ENCODE data around the gene HYAL1.
"Not testable (repeated sequence)": the region's sequence is repeated elsewhere in the genome, so short reads cannot be mapped to it uniquely, and the experiment has no call there.

Gene HYAL1

DNA sequence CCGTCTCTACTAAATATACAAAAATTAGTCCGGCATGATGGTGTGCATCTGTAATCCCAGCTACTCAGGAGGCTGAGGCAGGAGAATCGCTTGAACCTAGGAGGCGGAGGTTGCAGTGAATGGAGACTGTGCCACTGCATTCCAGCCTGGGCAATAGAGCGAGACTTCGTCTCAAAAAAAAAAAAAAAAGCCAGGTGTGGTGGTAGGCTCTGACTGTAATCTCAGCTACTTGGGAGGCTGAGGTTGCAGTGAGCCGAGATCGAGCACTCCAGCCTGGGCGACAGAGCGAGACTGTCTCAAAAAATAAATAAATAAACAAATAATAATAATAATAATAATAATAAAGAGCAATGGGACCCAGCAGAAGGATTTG lies 30.9 kb downstream of the HYAL1 start:
- DNase-seq = not testable (repeated sequence)

- no peak for DNase-seq
These were observed 31.9 kb downstream of the HYAL1 start for GRCh38 chr3:50271314-50271936.

DNA sequence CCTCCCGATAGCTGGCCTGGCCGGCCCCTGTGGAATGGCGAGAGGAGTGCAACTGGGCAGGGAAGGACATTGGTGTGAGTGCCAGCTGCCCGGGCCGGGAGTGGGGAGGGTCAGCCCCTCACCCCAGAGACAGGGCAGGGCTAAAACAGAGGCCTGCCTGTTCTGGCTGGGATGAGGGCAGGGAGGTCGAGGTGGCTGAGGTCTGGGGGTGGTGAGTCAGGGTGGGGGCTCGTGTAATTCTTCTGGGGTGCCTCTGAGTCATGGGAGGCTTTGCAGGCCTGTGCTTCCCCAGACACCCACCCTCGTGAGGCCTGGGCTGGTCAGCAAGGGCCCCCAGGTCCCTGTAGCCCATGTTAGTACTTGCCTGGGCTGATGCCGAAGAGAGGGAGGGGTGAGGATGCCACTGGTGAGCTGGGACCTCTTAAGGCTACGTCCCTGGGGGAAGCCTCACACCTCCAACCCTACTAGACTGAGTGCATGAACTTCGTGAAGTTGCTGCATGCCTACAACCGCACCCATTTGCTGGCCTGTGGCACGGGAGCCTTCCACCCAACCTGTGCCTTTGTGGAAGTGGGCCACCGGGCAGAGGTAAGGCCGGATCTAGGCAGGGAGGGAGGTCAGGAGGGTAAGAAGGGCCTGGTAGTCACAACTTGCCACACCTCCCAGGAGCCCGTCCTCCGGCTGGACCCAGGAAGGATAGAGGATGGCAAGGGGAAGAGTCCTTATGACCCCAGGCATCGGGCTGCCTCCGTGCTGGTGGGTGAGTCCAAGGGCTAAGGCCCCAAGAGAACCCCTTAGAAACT lies 32.8 kb downstream of the HYAL1 start:
- DNase-seq = no peak

DNA sequence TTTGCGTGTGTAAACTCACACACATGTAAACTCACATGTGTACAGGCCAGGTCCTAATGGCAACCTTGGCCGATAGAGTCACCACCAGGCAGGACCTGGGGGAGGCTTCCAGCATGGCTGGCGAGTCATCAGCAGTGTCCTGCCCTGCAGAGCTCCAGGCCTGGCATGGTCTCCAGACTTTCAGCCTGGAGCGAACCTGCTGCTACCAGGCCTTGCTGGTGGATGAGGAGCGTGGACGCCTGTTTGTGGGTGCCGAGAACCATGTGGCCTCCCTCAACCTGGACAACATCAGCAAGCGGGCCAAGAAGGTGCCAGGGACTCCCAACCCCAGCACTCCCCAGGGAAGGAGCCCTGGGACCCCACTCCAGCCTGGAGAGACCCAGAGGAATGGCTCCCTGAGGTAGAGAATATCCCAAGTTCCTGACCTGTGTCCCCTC lies 33.4 kb downstream of the HYAL1 start:
- peak; percentile 44 for DNase-seq

GRCh38 chr3:50269460-50269859 lies 33.9 kb downstream of the HYAL1 start:
- DNase-seq = no peak

DNA sequence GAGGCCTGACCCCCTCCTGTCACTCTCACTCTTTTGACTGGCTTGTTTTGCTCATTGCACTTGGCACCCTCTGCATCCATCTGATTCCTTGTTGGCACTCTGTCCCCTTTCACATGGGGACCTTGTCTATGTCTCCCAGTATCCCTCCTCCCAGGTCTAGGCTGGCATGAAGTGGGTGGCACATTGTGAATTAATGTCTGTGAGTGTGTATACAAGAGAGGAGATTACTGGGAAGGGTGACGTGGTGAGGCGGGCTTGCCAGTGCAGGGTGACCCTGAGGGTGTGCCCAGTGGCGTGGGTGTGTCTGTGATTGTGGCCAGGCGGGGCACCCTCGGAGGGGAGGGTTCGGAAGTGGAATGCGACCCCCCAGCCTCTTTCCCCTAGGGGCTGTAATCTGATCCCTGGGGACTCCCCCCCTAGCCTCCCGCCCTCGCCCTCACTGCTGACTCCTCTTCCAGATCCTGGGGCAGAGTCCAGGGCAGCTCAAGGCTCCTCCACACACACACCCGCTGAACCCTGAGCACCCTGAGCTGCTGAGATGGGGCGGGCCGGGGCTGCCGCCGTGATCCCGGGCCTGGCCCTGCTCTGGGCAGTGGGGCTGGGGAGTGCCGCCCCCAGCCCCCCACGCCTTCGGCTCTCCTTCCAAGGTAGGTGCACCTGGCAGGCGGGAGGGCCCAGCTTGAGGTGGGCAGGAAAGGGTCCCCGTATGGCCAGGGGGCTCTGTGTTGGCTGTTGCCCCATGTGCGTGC lies 34.5 kb downstream of the HYAL1 start, which contains the start of gene SEMA3B:
SEMA3B (plus strand) TSS at position 445 of the 749 bp plus-strand sequence; CDS start at position 539, 94 bp downstream.
- DNase-seq = peak; percentile 60

- no peak for DNase-seq
These were observed 35.1 kb downstream of the HYAL1 start for GRCh38 chr3:50268276-50268675.

GRCh38 chr3:50267280-50267913 lies 36.0 kb downstream of the HYAL1 start:
- peak; percentile 45 for DNase-seq

DNA sequence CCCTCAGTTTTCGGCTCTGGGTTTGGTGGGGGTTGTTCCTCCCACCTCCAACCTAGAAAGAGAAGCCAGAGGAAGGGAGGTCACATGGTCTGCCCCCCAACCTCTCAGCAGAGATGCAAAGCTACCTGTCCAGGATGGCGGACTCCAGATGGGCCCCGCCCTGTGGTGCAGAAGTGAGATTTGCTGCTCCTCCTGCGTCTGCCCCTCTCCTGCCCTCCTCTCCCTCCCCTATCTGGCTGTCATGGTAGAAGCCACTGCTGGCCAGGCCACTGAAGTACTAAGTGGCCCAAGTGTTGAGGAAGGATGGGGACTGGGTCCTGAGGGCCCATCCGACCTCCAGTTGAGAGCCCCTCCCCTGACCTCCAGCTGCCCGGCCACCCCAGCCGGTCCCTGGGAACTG lies 36.5 kb downstream of the HYAL1 start:
- no peak for DNase-seq

DNA sequence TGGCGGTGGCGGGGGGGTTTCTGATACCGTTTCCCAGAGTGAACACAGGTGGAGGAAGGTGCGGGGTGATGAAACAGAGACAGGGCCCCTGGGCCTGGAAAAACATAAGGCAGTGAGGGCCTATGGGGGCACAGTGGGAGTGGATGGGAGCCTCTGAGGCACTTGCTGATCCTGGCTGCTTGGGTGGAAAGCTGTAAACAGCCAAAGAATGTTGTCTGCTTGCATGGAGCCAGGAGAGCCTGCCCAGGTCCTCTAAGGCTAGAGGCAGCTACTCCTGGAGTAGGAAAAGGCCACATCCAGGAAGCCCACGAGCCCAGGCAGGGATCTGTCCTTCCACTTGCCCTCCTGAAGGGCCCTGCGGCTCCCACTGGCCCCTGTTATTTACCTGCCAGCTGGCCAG lies 37.4 kb downstream of the HYAL1 start:
- no peak for DNase-seq

- no peak for DNase-seq
These were observed 37.8 kb downstream of the HYAL1 start for GRCh38 chr3:50265571-50265970.

GRCh38 chr3:50264964-50265485 lies 38.3 kb downstream of the HYAL1 start:
- DNase-seq = no peak

GRCh38 chr3:50264383-50264963 lies 38.9 kb downstream of the HYAL1 start:
- peak; percentile 99 for DNase-seq

- DNase-seq = no peak
These were observed 39.6 kb downstream of the HYAL1 start for GRCh38 chr3:50263478-50264382.

GRCh38 chr3:50262778-50263177 lies 40.6 kb downstream of the HYAL1 start:
- no peak for DNase-seq

- DNase-seq = not testable (repeated sequence)
These were observed 41.2 kb downstream of the HYAL1 start for GRCh38 chr3:50262200-50262599.

GRCh38 chr3:50261505-50261904 lies 41.9 kb downstream of the HYAL1 start:
- no peak for DNase-seq

- peak; percentile 37 for DNase-seq
These were observed 42.4 kb downstream of the HYAL1 start for GRCh38 chr3:50260942-50261441.

DNA sequence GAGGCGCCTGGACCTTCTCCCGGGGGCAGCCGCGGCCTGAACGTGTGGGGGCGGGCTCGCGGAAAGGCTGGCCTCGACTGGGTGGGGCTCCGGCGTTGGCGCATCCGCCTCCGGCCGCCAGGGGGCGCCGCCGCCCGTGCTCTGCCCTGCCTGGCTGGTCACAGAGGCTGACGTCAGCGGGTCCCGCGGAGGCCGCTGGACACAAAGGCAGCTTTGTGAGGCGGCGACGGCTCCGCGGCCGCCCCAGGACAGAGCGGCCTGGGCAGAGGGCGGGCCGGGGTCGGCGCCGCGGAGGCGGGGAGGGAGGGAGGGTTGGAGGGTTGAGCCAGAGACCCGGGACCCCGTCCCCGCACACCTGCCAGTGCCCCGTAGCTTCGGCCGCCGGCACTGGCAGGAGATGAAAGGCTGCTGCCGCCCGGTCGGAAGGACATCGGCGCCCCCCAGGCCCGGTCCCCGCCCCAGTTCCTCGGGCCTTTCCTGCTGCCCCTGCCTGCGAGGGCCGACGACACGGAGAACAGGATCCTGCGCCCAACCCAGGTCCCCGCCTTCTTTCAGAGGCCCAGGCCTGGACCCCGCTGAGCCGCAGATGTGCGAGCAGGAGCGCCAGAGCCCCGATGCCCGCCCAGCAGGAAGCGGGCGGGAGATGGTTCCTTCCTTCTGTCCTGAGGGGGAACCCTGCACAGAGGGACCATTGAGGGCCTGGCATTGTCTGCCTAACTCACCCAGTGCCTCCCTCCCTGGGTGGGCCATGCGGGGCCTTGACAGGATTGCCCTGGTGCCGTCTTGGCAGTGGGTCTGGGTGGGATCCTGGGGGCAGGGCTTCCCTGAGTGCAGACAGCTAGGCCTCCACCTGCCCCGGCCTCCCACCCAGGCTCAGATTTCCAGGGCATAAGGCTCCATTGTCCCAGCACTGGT lies 43.1 kb downstream of the HYAL1 start:
- peak; percentile 90 for DNase-seq

Data from fibroblast of skin of scalp (primary cell).